Tongue (tissue), 2 donors: ENCODE data around the gene INSC. TPM values are rescaled to one million over a fixed set of nuclear protein-coding genes. Genes with fewer than 3 reads are reported as not detected.
"Not testable (repeated sequence)": the region's sequence is repeated elsewhere in the genome, so short reads cannot be mapped to it uniquely, and the experiment has no call there.

ENCODE experiments used
- DNase-seq: peaks from one replicate; pipeline ENCODE4 v3.0.0-alpha.2; 2015
- total RNA-seq: library from RNA; depleted of rRNA; stranded (reverse); fragments of >200 nt; gene quantifications from one replicate; pipeline ENCODE4 v1.2.3, GENCODE V29; 2014

Gene INSC
- 3.8 TPM for total RNA-seq

- peak; percentile 43 for DNase-seq
Measured at GRCh38 chr11:15114501-15115475, at the start of gene INSC. INSC (plus strand) TSS chr11:15114923; CDS start chr11:15149175, 34,252 bp downstream.

GRCh38 chr11:15069751-15070150, 45.0 kb upstream of the INSC start:
- DNase-seq = not testable (repeated sequence)

- no peak for DNase-seq
Measured at GRCh38 chr11:15071556-15072255, 43.0 kb upstream of the INSC start.

- no peak for DNase-seq
Measured at GRCh38 chr11:15072551-15073143, 42.1 kb upstream of the INSC start.

GRCh38 chr11:15073361-15074205, 41.1 kb upstream of the INSC start, which contains the start of gene CALCB:
CALCB (plus strand) TSS chr11:15073593; CDS start chr11:15074719, 1,126 bp downstream.
- peak; percentile 24 for DNase-seq

- peak; percentile 91 for DNase-seq
Measured at GRCh38 chr11:15074206-15075161, 40.2 kb upstream of the INSC start.

GRCh38 chr11:15075162-15075526, 39.6 kb upstream of the INSC start:
- no peak for DNase-seq

- DNase-seq = no peak
Measured at GRCh38 chr11:15091175-15091574, 23.5 kb upstream of the INSC start.

GRCh38 chr11:15091625-15092024, 23.1 kb upstream of the INSC start:
- no peak for DNase-seq

GRCh38 chr11:15093432-15093831, 21.3 kb upstream of the INSC start:
- no peak for DNase-seq

- DNase-seq = no peak
Measured at GRCh38 chr11:15095736-15096228, 18.9 kb upstream of the INSC start.

GRCh38 chr11:15097411-15097810, 17.3 kb upstream of the INSC start:
- no peak for DNase-seq

- DNase-seq = no peak
Measured at GRCh38 chr11:15099267-15099666, 15.5 kb upstream of the INSC start.

GRCh38 chr11:15101072-15101709, 13.5 kb upstream of the INSC start:
- DNase-seq = peak; percentile 86

- DNase-seq = no peak
Measured at GRCh38 chr11:15104166-15104565, 10.6 kb upstream of the INSC start.

- no peak for DNase-seq
Measured at GRCh38 chr11:15106201-15106965, 8.3 kb upstream of the INSC start.

- no peak for DNase-seq
Measured at GRCh38 chr11:15107730-15108515, 6.8 kb upstream of the INSC start.

GRCh38 chr11:15108592-15109130, 6.1 kb upstream of the INSC start:
- no peak for DNase-seq
